NCI-H1694 (cell line): Measurements from ENCODE around the gene HIVEP3.

Experiments
- DNase-seq: peaks from one replicate; lab custom pipeline; 2025; lab: John Stamatoyannopoulos, UW

Gene HIVEP3

GRCh38 chr1:41789661-41790330 is 128.9 kb downstream of the HIVEP3 start:
- no peak for DNase-seq

DNA sequence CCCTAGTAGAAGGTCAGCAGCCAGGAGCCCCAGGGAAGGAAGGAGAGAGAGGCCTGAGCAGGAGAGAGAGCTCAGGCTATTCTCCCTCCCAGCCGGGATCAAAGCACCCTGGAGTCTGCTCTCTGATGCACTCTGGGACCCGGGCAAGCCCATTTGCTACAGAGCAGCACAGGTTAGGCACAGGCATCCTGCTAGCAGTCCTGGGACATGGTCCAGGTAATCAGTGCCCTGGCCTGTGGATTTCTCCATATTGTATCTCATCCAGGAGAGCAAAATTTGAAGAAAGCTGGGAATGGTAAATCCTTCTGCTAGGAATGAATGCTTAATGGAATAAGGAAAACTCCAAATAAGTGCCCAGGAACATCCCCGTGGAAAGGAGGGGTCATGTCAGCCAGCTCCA is 130.3 kb downstream of the HIVEP3 start:
- DNase-seq: no peak

DNA sequence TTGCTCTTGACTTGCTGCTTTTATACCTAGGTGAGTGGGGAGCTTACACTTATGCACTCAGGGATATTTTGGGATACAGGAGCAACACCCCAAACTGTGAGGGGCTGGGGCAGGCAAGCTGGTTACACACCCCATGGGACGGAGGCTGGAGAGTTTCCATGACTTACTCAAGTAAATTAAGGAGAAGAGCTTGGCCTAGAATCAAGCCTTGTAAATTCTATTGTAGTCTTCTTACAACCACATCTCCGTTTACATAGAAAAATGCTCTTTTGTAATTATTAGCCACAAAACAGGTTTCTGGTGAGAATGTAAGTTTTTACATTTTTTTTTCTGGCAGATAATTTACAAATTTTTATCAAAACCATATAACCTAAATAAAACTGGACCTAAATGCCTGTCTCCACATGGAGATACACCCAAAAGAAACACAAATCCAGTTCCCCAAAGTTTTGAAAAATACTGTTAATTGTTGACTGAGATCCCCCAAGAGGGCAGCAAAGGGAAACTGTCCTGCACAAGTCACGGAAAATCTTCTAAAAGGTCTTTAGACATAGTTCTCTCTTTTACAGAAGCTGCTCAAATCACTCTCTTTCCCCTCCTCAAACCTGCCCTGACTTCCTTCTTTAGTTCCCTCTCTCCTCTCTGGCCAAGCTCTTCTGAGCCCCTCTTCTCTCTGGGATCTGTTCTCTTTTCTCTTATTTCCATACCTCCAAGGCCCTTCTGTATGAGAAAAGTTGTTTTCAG is 134.0 kb downstream of the HIVEP3 start:
- DNase-seq: no peak

- no peak for DNase-seq
These were observed 135.5 kb downstream of the HIVEP3 start for GRCh38 chr1:41783189-41783639.

DNA sequence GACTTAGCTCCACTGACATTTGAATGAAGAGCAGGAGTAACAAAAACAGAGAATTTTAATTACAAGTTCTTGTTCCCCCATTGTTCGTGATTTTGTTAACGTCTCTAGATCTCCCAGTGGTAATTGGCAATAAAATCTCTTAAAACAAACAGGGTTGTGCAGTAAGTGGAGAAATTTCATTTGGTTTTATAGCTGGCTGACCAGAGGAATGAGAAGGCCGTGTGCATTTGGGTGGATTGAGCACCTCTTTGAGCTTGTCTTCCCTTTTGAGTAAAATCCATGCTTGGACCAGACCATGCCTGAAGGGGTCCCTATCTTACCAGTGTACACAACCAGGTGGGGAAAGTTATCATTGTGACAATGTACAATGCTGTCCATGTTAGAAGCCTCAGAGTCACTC is 137.8 kb downstream of the HIVEP3 start:
- DNase-seq: no peak

- no peak for DNase-seq
These were observed 138.4 kb downstream of the HIVEP3 start for GRCh38 chr1:41780322-41780721.

DNA sequence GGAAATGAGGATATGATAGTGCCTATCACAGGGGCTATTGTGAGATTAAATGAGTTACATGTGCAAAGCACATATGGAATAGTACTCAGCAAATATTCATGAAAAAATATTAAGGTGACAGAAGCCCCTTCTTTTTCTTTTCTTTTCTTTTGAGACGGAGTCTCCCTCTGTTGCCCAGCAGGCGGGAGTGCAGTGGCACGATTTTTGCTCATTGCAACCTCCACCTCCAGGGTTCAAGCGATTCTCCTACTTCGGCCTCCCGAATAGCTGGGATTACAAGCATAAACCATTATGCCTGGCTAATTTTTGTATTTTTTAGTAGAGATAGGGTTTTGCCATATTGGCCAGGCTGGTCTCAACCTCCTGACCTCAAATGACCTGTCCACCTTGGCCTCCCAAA is 139.4 kb downstream of the HIVEP3 start:
- no peak for DNase-seq

DNA sequence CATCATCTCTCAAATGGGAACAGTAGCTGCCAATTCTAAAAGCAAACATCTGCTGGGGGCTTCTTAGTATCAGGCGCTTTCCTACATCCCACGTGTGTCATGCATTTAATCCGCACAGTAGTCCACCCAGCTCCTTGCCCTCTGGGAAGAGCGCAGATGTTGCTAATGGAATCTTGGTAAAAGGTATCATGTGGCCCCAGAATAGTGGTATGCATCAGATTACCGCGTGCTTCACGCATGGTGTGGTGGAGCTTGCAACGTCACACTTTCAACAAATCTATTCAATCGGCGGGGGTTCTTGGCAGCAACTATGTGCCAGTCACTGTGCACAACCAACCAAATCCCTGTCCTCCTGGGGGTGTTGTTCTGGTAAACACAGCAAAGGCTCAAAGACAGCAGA is 141.0 kb downstream of the HIVEP3 start:
- DNase-seq: no peak

GRCh38 chr1:41776891-41777441 is 141.8 kb downstream of the HIVEP3 start:
- DNase-seq: no peak

DNA sequence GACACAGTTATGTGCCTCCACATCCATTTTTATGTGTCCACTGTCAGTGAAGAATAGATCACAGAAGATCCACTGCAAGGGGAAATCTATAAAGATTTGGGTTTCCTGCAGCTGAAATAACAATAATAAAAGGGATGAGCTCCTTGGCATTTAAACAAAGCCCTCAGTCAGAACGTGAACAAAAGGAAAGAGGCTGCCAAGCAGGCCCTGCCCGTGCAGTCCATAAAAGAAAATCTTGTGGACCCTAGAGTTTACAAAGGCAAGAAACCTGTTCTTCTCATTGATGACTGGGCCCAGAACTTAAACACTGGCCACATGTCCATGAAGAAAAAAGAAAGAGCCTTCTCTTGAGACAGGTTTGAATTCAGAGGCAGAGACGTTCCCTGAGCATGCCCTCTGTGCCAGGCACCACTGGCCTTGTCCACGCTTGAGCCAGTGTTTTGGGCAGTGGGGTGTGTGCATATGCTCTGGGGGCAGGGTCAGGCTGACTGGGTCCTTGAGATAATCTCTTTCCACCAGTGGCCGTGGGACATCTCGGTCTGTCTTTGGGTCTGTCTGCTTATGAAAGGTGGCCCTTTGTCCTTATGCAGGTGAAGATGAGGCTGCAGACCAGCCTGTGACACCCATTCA is 142.7 kb downstream of the HIVEP3 start:
- DNase-seq: no peak

GRCh38 chr1:41774471-41774990 is 144.2 kb downstream of the HIVEP3 start:
- no peak for DNase-seq

- DNase-seq: no peak
These were observed 144.9 kb downstream of the HIVEP3 start for GRCh38 chr1:41773842-41774241.

- DNase-seq: no peak
These were observed 145.6 kb downstream of the HIVEP3 start for GRCh38 chr1:41773144-41773591.

GRCh38 chr1:41769068-41769467 is 149.7 kb downstream of the HIVEP3 start:
- DNase-seq: no peak

GRCh38 chr1:41768583-41768982 is 150.1 kb downstream of the HIVEP3 start:
- DNase-seq: no peak

GRCh38 chr1:41767534-41768525 is 150.9 kb downstream of the HIVEP3 start:
- peak; percentile 24 for DNase-seq

DNA sequence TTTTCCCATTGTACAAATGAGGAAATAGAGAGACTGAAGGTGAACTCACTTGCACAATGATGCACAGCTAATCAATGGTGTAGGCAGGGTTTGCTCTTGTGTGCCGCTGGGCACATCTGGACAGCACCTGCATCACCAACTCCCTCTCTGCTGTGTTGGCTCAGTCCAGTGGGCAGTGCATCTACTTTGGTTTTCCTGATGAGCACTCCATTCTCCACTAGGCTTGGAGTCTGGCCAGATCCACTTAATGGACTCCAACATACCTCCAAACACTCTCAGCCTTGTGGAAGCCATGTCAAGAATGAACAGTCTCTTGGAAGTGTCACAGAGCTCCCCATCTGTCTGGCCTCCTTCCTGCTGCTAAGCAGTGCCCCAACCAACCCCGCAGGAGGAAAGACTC is 152.2 kb downstream of the HIVEP3 start:
- DNase-seq: no peak

DNA sequence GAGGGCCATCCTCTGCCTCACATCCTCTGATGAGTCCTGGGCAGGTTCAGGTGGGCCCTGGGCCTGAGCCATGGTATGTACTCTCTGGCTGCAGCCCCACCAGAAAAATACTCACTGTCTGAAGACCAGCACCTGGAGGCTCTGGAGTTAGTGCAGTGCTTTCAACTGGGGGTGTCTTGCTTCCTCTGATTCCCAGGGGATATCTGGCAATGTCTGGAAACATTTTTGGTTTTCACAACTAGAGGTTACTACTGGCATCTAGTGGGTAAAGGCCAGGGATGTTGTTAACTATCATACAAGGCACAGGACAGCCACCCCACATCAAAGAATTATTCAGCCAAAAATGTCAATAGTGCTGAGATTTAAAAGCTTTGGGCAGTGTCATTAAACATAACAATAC is 152.7 kb downstream of the HIVEP3 start:
- DNase-seq: no peak

DNA sequence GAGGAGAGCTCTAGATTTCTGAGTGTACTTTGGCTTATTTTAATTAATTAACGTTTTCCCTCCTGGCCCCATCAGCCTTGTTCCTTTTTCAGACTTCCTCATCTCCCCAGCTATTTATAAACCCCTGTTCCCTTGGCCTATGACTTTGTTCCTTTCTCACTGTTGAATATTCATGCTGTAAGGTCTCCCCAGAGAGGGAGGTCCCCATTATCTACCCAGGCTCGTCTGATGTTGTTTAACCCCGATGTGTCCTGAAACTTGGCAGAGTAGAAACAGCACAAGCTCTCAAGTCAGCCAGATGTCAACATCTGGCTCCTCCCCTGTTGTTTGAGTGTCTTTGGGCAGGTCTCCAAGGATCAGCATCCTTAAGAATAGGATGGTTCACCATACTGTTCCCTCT is 153.6 kb downstream of the HIVEP3 start:
- no peak for DNase-seq

DNA sequence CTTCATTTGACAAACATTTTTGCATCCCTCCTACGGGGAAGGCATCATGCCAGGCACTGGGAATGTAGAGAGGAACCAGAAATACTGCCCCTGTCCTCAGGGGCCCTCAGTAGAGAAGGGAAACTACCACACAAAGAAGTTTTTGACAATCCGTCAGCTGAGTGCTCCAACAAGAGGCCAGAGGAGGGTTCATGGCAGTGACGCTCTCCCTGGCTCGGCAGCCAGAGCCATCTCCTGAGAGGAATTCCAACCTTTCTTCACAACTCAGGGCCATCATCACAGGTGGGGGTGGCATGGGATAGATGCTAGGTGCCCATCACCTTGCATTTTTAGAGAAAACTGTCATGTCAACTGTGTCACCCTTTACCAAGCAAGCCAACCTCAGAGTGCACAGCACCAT is 154.1 kb downstream of the HIVEP3 start:
- DNase-seq: no peak

DNA sequence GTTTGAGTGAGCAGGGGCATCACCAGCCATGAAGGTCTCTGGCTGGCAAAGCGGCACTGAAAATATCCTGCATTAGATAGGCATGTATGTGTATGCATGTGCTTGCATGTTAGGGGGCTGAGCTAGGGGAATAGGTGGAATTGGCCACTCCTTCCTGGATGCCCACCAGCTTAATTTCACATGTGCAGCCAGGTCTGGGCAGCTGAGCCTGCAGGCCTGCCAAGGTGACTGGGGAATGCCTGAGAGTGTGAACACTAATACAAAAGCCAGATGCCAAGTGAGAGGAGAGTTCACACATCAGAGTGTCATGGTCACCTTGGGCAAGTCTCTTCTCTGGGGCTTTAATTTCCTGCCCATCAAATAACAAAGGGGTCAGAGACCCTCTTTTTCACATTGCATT is 155.9 kb downstream of the HIVEP3 start:
- DNase-seq: no peak
